Hepatocyte (in vitro differentiated cells): ENCODE measurements around the gene PTPRO. TPM values are rescaled to one million over a fixed set of nuclear protein-coding genes. Genes with fewer than 3 reads are reported as not detected.

Experiments used
- DNase-seq: peaks from one replicate; pipeline ENCODE4 v3.0.0-alpha.2; 2016; ENCODE audit warnings: low spot score
- H2AFZ ChIP-seq: fragments of 200-600 bp; sonication (generic); 2 replicates; pipeline ENCODE4 v1.6.0; 2016; ENCODE audit warnings: antibody characterized with exemption, mild to moderate bottlenecking
- H3K27ac ChIP-seq: fragments of 200-600 bp; sonication (generic); 2 replicates; pipeline ENCODE4 v1.5.1; 2016; ENCODE audit warnings: mild to moderate bottlenecking
- H3K27me3 ChIP-seq: fragments of 200-600 bp; sonication (generic); 2 replicates; pipeline ENCODE4 v1.6.1; 2016
- H3K36me3 ChIP-seq: fragments of 200-600 bp; sonication (generic); replicated peaks from 2 replicates; pipeline ENCODE4 v1.5.1; 2016; ENCODE audit warnings: low read depth; ENCODE audit not compliant: insufficient read depth
- H3K4me1 ChIP-seq: fragments of 200-600 bp; sonication (generic); 2 replicates; pipeline ENCODE4 v1.5.1; 2016; ENCODE audit warnings: mild to moderate bottlenecking, moderate library complexity; ENCODE audit not compliant: insufficient read depth
- H3K4me2 ChIP-seq: fragments of 200-600 bp; sonication (generic); 2 replicates; pipeline ENCODE4 v1.6.0; 2016
- H3K4me3 ChIP-seq: fragments of 200-600 bp; sonication (generic); 2 replicates; pipeline ENCODE4 v1.5.1; 2016; ENCODE audit warnings: mild to moderate bottlenecking
- H3K79me2 ChIP-seq: fragments of 200-600 bp; sonication (generic); 2 replicates; pipeline ENCODE4 v1.6.0; 2017; ENCODE audit warnings: mild to moderate bottlenecking
- H3K9me2 ChIP-seq: fragments of 200-600 bp; sonication (generic); replicated peaks from 2 replicates; pipeline ENCODE4 v1.6.0; 2017; ENCODE audit warnings: mild to moderate bottlenecking; ENCODE audit not compliant: insufficient read depth
- H3K9me3 ChIP-seq: fragments of 200-600 bp; sonication (generic); 2 replicates; pipeline ENCODE4 v1.5.1; 2016; ENCODE audit warnings: low read depth, mild to moderate bottlenecking
- H4K20me1 ChIP-seq: fragments of 200-600 bp; sonication (generic); 2 replicates; pipeline ENCODE4 v1.6.0; 2016; ENCODE audit warnings: mild to moderate bottlenecking; ENCODE audit not compliant: insufficient read depth, poor library complexity, severe bottlenecking
- CTCF ChIP-seq: fragments of 200-600 bp; sonication (generic); IDR thresholded peaks from 2 replicates; pipeline ENCODE4 v1.5.1; 2016; ENCODE audit warnings: antibody characterized with exemption, mild to moderate bottlenecking; ENCODE audit not compliant: poor library complexity
- EZH2 ChIP-seq: fragments of 200-600 bp; sonication (generic); IDR thresholded peaks from 2 replicates; pipeline ENCODE4 v1.6.1; 2016; ENCODE audit warnings: antibody characterized with exemption, mild to moderate bottlenecking, borderline replicate concordance
- EZH2phosphoT487 ChIP-seq: fragments of 200-600 bp; sonication (generic); IDR thresholded peaks from one replicate; pipeline ENCODE4 v1.6.1; 2018; ENCODE audit warnings: antibody characterized with exemption, mild to moderate bottlenecking, low read depth, moderate library complexity; ENCODE audit not compliant: unreplicated experiment, severe bottlenecking
- WGBS: methylation state at CpG from one replicate; pipeline ENCODE4 v1.1.6; 2016; ENCODE audit warnings: low lambda C conversion rate; ENCODE audit errors: missing lambda C conversion rate; 5-methylcytosine and 5-hydroxymethylcytosine counted together
- polyA plus RNA-seq: library from polyadenylated mRNA; unstranded; fragments of >200 nt; fragmentation: Nextera tagmentation; extraction: Ambion mirVana; gene quantifications from 2 replicates; pipeline ENCODE4 v1.2.1, GENCODE V29; 2016
- total RNA-seq: library from RNA; depleted of rRNA; stranded (reverse); fragments of >200 nt; gene quantifications from 2 replicates; pipeline ENCODE4 v1.2.3, GENCODE V29; 2014

The PTPRO gene
- total and polyA plus RNA-seq, 2 experiments from 2014 or later = 0.60 to 0.65 TPM

DNA sequence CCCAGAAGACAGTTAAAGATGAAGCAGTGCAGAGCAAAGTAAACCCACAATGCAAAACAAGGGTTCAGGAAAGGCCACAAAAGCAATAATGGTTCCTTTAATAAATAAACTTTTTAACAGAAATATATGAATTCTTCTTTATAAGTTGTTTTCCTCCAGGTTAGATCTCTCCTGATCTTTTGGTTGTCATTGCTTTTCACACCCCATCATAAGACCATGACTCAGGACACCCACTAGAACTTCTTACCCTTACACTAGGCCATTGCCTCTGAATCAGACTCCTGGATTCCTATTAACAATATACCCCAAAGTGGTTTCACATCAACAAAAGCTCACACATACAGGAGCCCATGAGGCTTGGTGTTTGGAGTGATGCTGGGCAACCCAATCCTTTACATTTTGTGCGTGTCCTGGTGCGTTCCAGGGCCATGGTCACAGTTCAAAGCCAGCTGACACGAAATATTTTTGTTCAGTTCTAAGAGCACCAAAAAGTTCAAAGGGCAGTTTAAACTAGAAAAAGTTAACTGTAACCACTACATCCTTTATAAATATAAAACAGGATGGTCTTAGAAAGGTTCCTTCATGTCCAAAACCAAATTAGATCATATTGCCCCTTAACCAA lies 279.9 kb downstream of the PTPRO start:
- WGBS = 95% methylated on average over 3 of the region's 3 CpGs
- Histone ChIP-seq H3K4me1 (peaks cover 12% of the 10 kb centered on the region), H3K36me3 (no peaks in the 10 kb centered on the region), H3K9me2 (no peaks in the 10 kb centered on the region), H4K20me1 (no peaks in the 10 kb centered on the region), H3K79me2 (no peaks in the 10 kb centered on the region), H3K4me3 (no peak overlapping the region), H3K27me3 (no peaks in the 10 kb centered on the region), H3K27ac (peak overlapping the region; percentile 20), H3K4me2 (no peak overlapping the region), H2AFZ (no peak overlapping the region), H3K9me3 (no peaks in the 10 kb centered on the region)
- TF ChIP-seq CTCF = no peak
- no peak for TF ChIP-seq EZH2
- no peak for TF ChIP-seq EZH2phosphoT487
- no peak for DNase-seq

DNA sequence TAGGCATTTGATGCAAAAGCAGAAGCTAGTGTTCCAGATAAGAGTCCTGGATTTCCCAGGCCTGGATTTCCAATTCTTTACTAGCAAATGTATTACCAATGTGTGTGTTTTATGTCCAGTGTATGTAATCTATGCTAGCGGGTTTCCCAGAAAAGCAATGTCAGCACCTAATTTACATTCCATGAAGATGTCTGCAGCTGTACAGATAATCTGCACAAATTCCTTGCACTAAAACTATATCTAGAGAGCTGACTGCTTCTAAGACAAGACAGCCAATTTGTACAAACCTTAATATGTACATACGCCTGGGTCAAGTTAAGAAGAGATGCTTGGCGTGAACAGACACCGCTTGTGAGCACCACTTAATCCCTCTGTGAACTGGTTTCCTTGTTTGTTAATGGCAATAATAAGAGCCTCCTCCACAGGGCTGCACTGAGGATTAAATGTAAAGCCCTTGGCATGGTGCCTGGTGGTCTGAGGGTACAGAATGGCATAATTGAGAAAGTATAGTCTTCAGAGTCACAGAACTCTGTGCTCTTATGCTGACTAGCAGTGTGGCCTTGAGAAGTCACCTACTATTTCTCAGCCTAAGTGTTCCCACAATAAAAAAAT lies 281.3 kb downstream of the PTPRO start:
- H3K27ac ChIP-seq = peak overlapping the region; percentile 17
- H4K20me1 ChIP-seq = no peaks in the 10 kb centered on the region
- no peaks in the 10 kb centered on the region for H3K9me2 ChIP-seq
- H3K4me1 ChIP-seq = peaks cover 12% of the 10 kb centered on the region
- H2AFZ ChIP-seq = no peak overlapping the region
- peak; percentile 28 for DNase-seq
- TF ChIP-seq EZH2phosphoT487 (no peak), CTCF (no peak), EZH2 (no peak)
- WGBS = 52% methylated on average over 4 of the region's 4 CpGs
- H3K27me3 ChIP-seq = no peaks in the 10 kb centered on the region
- no peak overlapping the region for H3K4me3 ChIP-seq
- no peaks in the 10 kb centered on the region for H3K79me2 ChIP-seq
- no peaks in the 10 kb centered on the region for H3K36me3 ChIP-seq
- no peaks in the 10 kb centered on the region for H3K9me3 ChIP-seq
- H3K4me2 ChIP-seq = no peak overlapping the region

DNA sequence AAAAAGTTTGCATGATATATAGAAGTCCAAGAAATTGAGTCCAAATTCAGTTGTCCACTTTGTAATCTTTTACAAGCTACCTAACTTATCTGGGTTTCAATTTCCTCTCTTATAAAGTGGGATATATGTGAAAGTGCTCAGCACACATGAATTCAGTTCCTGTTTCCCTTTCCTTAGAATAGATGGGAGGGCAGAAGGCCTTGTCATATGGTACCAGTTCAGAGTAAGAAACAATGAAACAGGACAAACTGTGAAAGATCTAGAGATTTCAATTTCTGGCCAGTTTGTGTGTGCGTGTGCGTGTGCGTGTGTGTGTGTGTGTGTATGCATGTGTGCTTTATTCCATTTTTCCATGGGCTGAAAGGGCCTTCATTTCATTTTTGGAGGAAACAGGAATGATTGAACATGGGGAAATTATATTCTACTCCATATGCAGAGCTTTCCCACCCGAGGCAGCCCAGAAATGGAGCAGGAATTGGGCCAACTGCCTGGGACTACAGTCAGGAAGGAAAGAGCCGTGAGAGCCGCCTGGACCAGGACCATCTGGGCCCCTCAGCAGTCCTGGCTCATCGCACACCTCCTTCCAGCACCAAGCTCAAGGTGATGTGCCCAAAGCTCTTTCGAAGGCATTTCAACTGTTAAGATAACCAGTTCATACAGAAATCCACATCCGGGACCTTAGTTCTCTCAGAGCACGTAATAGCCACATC lies 283.7 kb downstream of the PTPRO start:
- Histone ChIP-seq H3K79me2 (no peaks in the 10 kb centered on the region), H4K20me1 (no peaks in the 10 kb centered on the region), H3K27me3 (no peaks in the 10 kb centered on the region), H3K4me2 (no peak overlapping the region), H3K27ac (no peak overlapping the region), H3K4me1 (peaks cover 9% of the 10 kb centered on the region), H3K36me3 (no peaks in the 10 kb centered on the region), H2AFZ (no peak overlapping the region), H3K4me3 (no peak overlapping the region), H3K9me2 (no peaks in the 10 kb centered on the region), H3K9me3 (no peaks in the 10 kb centered on the region)
- 96% methylated on average over 10 of the region's 10 CpGs for WGBS
- no peak for DNase-seq
- TF ChIP-seq EZH2 = no peak
- TF ChIP-seq CTCF = no peak
- TF ChIP-seq EZH2phosphoT487 = no peak
